Lower lobe of right lung (tissue), 2 donors: Measurements from ENCODE around the gene PIEZO2. TPM values are rescaled to one million over a fixed set of nuclear protein-coding genes. Genes with fewer than 3 reads are reported as not detected.

Source experiments
- ATAC-seq, 2 donors: fragments of 200-7000 bp; cut with Tn5 transposase; one replicate each; pipeline ENCODE4 v1.9.1; 2020 to 2022; ENCODE audit warnings: mild to moderate bottlenecking in 2 of 2, moderate library complexity in 2 of 2
- DNase-seq: peaks from one replicate; pipeline ENCODE4 v3.0.0-alpha.2; 2020
- H3K27ac ChIP-seq: fragments of 200-600 bp; one replicate; pipeline ENCODE4 v1.8.0; 2022
- H3K27me3 ChIP-seq: fragments of 200-600 bp; one replicate; pipeline ENCODE4 v1.8.0; 2022; ENCODE audit warnings: low read depth
- H3K36me3 ChIP-seq: fragments of 200-600 bp; one replicate; pipeline ENCODE4 v1.8.0; 2022; ENCODE audit warnings: mild to moderate bottlenecking
- H3K4me1 ChIP-seq: fragments of 200-600 bp; one replicate; pipeline ENCODE4 v1.8.0; 2022
- H3K4me3 ChIP-seq: fragments of 200-600 bp; one replicate; pipeline ENCODE4 v1.8.0; 2022; ENCODE audit warnings: mild to moderate bottlenecking
- H3K9me3 ChIP-seq: fragments of 200-600 bp; one replicate; pipeline ENCODE4 v1.8.0; 2022
- CTCF ChIP-seq: fragments of 200-600 bp; IDR thresholded peaks from one replicate; pipeline ENCODE4 v1.8.0; 2022; ENCODE audit warnings: antibody characterized with exemption, mild to moderate bottlenecking
- intact Hi-C: fragments of 100-400 bp; cut with DNase I; formaldehyde crosslinking; loops from one replicate; pipeline ENCODE4 v1.11.0; 2022
- total RNA-seq: library from RNA; stranded (reverse); fragmentation: NEBNext Ultra II Directional; extraction: Animal tissue kit (Norgen Biotek cat#: 25700); gene quantifications from one replicate; pipeline ENCODE4 v1.2.1, GENCODE V29; 2021
- donor health status: DM: no; HTN: yes; CAD: no; lungs with severe emphysema.

Gene PIEZO2
- total RNA-seq, 1 donor from 2014 or later: 11.1 TPM

- Histone ChIP-seq H3K27me3 (no peaks in the 10 kb centered on the region), H3K4me3 (no peak overlapping the region), H3K4me1 (no peaks in the 10 kb centered on the region), H3K27ac (no peak overlapping the region), H3K36me3 (no peaks in the 10 kb centered on the region), H3K9me3 (no peaks in the 10 kb centered on the region)
- no peak for TF ChIP-seq CTCF
- intact Hi-C loops: no loop called here
- DNase-seq (no peak), ATAC-seq (peak in 1 of 2 donors; percentile 32)
Observed at GRCh38 chr18:10767658-10768057, 381.7 kb downstream of the PIEZO2 start.

- Histone ChIP-seq H3K4me1 (no peaks in the 10 kb centered on the region), H3K9me3 (no peaks in the 10 kb centered on the region), H3K27ac (no peak overlapping the region), H3K27me3 (no peaks in the 10 kb centered on the region), H3K36me3 (no peaks in the 10 kb centered on the region), H3K4me3 (no peak overlapping the region)
- ATAC-seq: no peak
- DNase-seq: no peak
- TF ChIP-seq CTCF: no peak
- intact Hi-C loops: no loop called here
Observed at GRCh38 chr18:10760986-10761385, 388.4 kb downstream of the PIEZO2 start.

- no peak for TF ChIP-seq CTCF
- H3K36me3 ChIP-seq: no peaks in the 10 kb centered on the region
- H3K27me3 ChIP-seq: no peaks in the 10 kb centered on the region
- H3K9me3 ChIP-seq: no peaks in the 10 kb centered on the region
- H3K27ac ChIP-seq: no peak overlapping the region
- H3K4me3 ChIP-seq: no peak overlapping the region
- DNase-seq (no peak), ATAC-seq (no peak)
- no peaks in the 10 kb centered on the region for H3K4me1 ChIP-seq
- intact Hi-C loops: no loop called here
Observed at GRCh38 chr18:10759241-10759640, 390.1 kb downstream of the PIEZO2 start.

- Histone ChIP-seq H3K4me1 (no peaks in the 10 kb centered on the region), H3K36me3 (peaks cover 3% of the 10 kb centered on the region)
- ATAC-seq: no peak
Observed at GRCh38 chr18:10757946-10758345, 391.4 kb downstream of the PIEZO2 start.

GRCh38 chr18:10757349-10757748, 392.0 kb downstream of the PIEZO2 start:
- H3K9me3 ChIP-seq: no peaks in the 10 kb centered on the region
- intact Hi-C loops: no loop called here
- H3K4me3 ChIP-seq: no peak overlapping the region
- TF ChIP-seq CTCF: no peak
- no peaks in the 10 kb centered on the region for H3K27me3 ChIP-seq
- ATAC-seq: no peak
- H3K27ac ChIP-seq: no peak overlapping the region
- no peak for DNase-seq
- peaks cover 3% of the 10 kb centered on the region for H3K36me3 ChIP-seq
- no peaks in the 10 kb centered on the region for H3K4me1 ChIP-seq

More at GRCh38 chr18:10757946-10758345, 391.4 kb downstream of the PIEZO2 start:
- Histone ChIP-seq H3K27ac (no peak overlapping the region), H3K4me3 (no peak overlapping the region), H3K9me3 (no peaks in the 10 kb centered on the region), H3K27me3 (no peaks in the 10 kb centered on the region)
- no peak for TF ChIP-seq CTCF
- intact Hi-C loops: no loop called here
- DNase-seq: no peak

GRCh38 chr18:10755855-10756254, 393.5 kb downstream of the PIEZO2 start:
- no peak overlapping the region for H3K27ac ChIP-seq
- DNase-seq: no peak
- intact Hi-C loops: no loop called here
- no peaks in the 10 kb centered on the region for H3K9me3 ChIP-seq
- H3K4me1 ChIP-seq: no peaks in the 10 kb centered on the region
- no peak for TF ChIP-seq CTCF
- H3K27me3 ChIP-seq: no peaks in the 10 kb centered on the region
- no peak for ATAC-seq
- peaks cover 3% of the 10 kb centered on the region for H3K36me3 ChIP-seq
- H3K4me3 ChIP-seq: no peak overlapping the region
